OCI-LY7 (cell line): ENCODE results near the gene PFKP. TPM values are rescaled to one million over a fixed set of nuclear protein-coding genes. Genes with fewer than 3 reads are reported as not detected.

Experiments
- BruUV-seq: library from RNA; stranded (reverse); fragments of 400-500 nt; replicated peaks from 2 replicates; lab custom pipeline; 2021; lab: Mats Ljungman, UMichigan
- CTCF ChIA-PET: fragments of 300-600 bp; sonication (Branson Sonifier 250); formaldehyde crosslinking; loops from one replicate; lab custom pipeline; 2022; ENCODE audit warnings: antibody characterized with exemption; ENCODE audit not compliant: unreplicated experiment; lab: Charles Lee
- POLR2A ChIA-PET: fragments of 300-600 bp; sonication (Branson Sonifier 250); formaldehyde crosslinking; loops from one replicate; lab custom pipeline; 2022; ENCODE audit warnings: antibody characterized with exemption; lab: Charles Lee
- DNase-seq: peaks from one replicate; pipeline ENCODE4 v3.0.0-alpha.2; 2015; ENCODE audit warnings: low spot score
- H2AFZ ChIP-seq: fragments of 200-600 bp; sonication (generic), shearing (Covaris generic); 2 replicates; pipeline ENCODE4 v1.6.1; 2014; ENCODE audit warnings: mild to moderate bottlenecking, antibody characterized with exemption, low read length, moderate library complexity
- H3K27ac ChIP-seq: fragments of 200-600 bp; sonication (generic); 2 replicates; pipeline ENCODE4 v1.5.1; 2014; ENCODE audit warnings: mixed run types, low read depth, mild to moderate bottlenecking, moderate library complexity, low read length, inconsistent platforms; ENCODE audit not compliant: poor library complexity, severe bottlenecking
- H3K36me3 ChIP-seq: fragments of 200-600 bp; sonication (generic); 2 replicates; pipeline ENCODE4 v1.6.1; 2014; ENCODE audit warnings: mild to moderate bottlenecking, antibody characterized with exemption, low read length, moderate library complexity, mixed read lengths; ENCODE audit not compliant: insufficient read depth
- H3K4me1 ChIP-seq: fragments of 200-600 bp; sonication (generic); 2 replicates; pipeline ENCODE4 v1.5.1; 2014; ENCODE audit warnings: mild to moderate bottlenecking, low read length; ENCODE audit not compliant: insufficient read depth, poor library complexity, severe bottlenecking
- H3K4me2 ChIP-seq: fragments of 200-600 bp; sonication (generic); 2 replicates; pipeline ENCODE4 v1.6.1; 2014; ENCODE audit warnings: mild to moderate bottlenecking, low read length
- H3K4me3 ChIP-seq: fragments of 200-600 bp; sonication (generic); 2 replicates; pipeline ENCODE4 v1.5.1; 2014; ENCODE audit warnings: mild to moderate bottlenecking, low read depth, low read length; ENCODE audit not compliant: poor library complexity, severe bottlenecking
- H3K79me2 ChIP-seq: fragments of 200-600 bp; sonication (generic); 2 replicates; pipeline ENCODE4 v1.6.1; 2016; ENCODE audit warnings: low read depth, mild to moderate bottlenecking, low read length, moderate library complexity, mixed read lengths; ENCODE audit not compliant: insufficient read depth
- H3K9me2 ChIP-seq: fragments of 200-600 bp; sonication (generic); 2 replicates; pipeline ENCODE4 v1.6.1; 2016; ENCODE audit warnings: mild to moderate bottlenecking, low read length, mixed read lengths; ENCODE audit not compliant: insufficient read depth
- H3K9me3 ChIP-seq: fragments of 200-600 bp; sonication (generic); 2 replicates; pipeline ENCODE4 v1.6.1; 2014; ENCODE audit warnings: mild to moderate bottlenecking, mixed run types, low read length, mixed read lengths
- H4K20me1 ChIP-seq: fragments of 200-600 bp; sonication (generic); 2 replicates; pipeline ENCODE4 v1.6.1; 2014; ENCODE audit warnings: mild to moderate bottlenecking, antibody characterized with exemption, low read length, moderate library complexity, mixed read lengths; ENCODE audit not compliant: insufficient read depth
- EZH2phosphoT487 ChIP-seq: fragments of 200-600 bp; sonication (generic); IDR thresholded peaks from 2 replicates; pipeline ENCODE4 v1.6.1; 2018; ENCODE audit warnings: low read depth, borderline replicate concordance, mild to moderate bottlenecking, mixed run types, antibody characterized with exemption, low read length, moderate library complexity, mixed read lengths
- intact Hi-C: fragments of 100-400 bp; cut with micrococcal nuclease; formaldehyde crosslinking; loops from one replicate; pipeline ENCODE4 v1.10.0; 2022; ENCODE audit not compliant: unreplicated experiment
- total RNA-seq, 2 experiments: library from RNA; depleted of rRNA in 1 of 2; stranded (reverse); fragments of >200 nt in 1 of 2; shearing (Covaris generic) in 1 of 2; gene quantifications; 2 replicates each; pipeline ENCODE4 v1.2.3, GENCODE V29; 2014 to 2022
- TF ChIP-seq, protein P1 (sequence below): fragments of 200-600 bp; sonication (generic); conservative IDR thresholded peaks from 2 replicates; pipeline ENCODE4 v1.5.1; 2014; ENCODE audit warnings: mild to moderate bottlenecking, antibody characterized with exemption, low read length, moderate library complexity, mixed read lengths

PFKP gene
- total RNA-seq, 2 experiments from 2014 or later, result 85.4 to 154 TPM

DNA sequence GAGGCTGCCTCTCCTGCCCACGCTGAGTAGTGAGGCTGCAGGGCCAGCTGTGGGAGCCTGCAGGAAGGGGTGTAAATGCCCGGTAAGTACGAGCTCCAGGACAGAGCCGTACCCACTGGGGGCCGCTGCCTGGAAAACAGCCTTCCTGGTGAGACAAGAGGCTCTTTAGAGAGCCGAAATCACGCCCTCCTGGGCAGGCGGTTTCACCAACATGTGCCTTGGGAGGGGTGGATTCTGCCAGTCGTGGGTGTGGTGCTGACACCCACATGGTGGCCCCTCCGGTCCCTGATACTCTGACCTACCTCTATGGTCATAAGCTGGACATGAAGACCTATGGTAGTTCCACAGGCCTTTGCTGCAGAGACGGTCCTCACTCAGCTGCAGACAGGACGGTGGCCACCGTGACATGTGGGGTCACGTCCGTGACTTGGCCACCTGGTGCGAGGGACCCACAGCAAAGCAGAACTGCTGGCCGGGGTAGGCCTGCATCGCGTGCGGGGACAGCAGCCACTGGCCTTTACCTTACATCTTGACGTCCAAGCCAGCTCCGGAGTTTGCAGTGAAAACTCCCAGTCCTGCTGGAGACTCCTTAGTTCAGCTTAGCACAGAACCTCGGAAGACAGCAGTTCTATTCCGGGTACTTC is 58.3 kb downstream of the PFKP start:
- Histone ChIP-seq H3K27ac (no peak overlapping the region), H2AFZ (no peak overlapping the region), H3K36me3 (peaks cover 98% of the 10 kb centered on the region), H4K20me1 (no peaks in the 10 kb centered on the region), H3K9me3 (no peaks in the 10 kb centered on the region), H3K4me3 (no peak overlapping the region), H3K79me2 (no peaks in the 10 kb centered on the region), H3K4me1 (no peaks in the 10 kb centered on the region), H3K4me2 (no peak overlapping the region), H3K9me2 (no peaks in the 10 kb centered on the region)
- ChIA-PET POLR2A (no interaction called here), CTCF (no interaction called here)
- no peak for TF ChIP-seq EZH2phosphoT487
- TF ChIP-seq, protein P1, sequence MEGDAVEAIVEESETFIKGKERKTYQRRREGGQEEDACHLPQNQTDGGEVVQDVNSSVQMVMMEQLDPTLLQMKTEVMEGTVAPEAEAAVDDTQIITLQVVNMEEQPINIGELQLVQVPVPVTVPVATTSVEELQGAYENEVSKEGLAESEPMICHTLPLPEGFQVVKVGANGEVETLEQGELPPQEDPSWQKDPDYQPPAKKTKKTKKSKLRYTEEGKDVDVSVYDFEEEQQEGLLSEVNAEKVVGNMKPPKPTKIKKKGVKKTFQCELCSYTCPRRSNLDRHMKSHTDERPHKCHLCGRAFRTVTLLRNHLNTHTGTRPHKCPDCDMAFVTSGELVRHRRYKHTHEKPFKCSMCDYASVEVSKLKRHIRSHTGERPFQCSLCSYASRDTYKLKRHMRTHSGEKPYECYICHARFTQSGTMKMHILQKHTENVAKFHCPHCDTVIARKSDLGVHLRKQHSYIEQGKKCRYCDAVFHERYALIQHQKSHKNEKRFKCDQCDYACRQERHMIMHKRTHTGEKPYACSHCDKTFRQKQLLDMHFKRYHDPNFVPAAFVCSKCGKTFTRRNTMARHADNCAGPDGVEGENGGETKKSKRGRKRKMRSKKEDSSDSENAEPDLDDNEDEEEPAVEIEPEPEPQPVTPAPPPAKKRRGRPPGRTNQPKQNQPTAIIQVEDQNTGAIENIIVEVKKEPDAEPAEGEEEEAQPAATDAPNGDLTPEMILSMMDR, result no peak
- DNase-seq, result no peak
- intact Hi-C loops, result no loop called here
- no TSS peak for BruUV-seq

DNA sequence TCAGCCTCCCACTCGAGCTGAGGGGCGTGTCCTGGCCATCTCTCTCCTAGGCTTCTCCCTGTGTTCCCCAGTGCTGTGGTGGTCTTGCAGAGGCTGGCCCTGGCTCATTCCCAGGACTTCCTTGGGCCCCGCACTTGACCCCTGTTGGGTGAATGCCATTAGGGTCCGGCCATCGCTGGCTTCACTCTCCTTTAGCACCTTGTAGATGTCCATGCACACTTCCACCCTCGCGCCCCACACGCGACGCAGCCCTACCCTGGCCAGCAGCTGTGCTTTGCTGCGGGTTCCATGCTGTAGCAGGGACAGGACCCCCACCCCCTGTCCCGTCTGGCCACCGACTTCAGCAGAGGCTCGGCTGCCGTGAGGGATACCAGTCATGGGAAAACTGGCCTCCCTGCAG is 58.9 kb downstream of the PFKP start:
- Histone ChIP-seq H3K4me2 (no peak overlapping the region), H3K9me3 (no peaks in the 10 kb centered on the region), H3K9me2 (no peaks in the 10 kb centered on the region), H2AFZ (no peak overlapping the region), H4K20me1 (no peaks in the 10 kb centered on the region), H3K27ac (no peak overlapping the region), H3K79me2 (no peaks in the 10 kb centered on the region), H3K4me3 (no peak overlapping the region), H3K4me1 (no peaks in the 10 kb centered on the region), H3K36me3 (peaks cover 96% of the 10 kb centered on the region)
- no TSS peak for BruUV-seq
- POLR2A ChIA-PET, result no interaction called here
- CTCF ChIA-PET, result no interaction called here
- DNase-seq, result no peak
- TF ChIP-seq EZH2phosphoT487, result no peak
- TF ChIP-seq, protein P1, result no peak
- intact Hi-C loops, result no loop called here

DNA sequence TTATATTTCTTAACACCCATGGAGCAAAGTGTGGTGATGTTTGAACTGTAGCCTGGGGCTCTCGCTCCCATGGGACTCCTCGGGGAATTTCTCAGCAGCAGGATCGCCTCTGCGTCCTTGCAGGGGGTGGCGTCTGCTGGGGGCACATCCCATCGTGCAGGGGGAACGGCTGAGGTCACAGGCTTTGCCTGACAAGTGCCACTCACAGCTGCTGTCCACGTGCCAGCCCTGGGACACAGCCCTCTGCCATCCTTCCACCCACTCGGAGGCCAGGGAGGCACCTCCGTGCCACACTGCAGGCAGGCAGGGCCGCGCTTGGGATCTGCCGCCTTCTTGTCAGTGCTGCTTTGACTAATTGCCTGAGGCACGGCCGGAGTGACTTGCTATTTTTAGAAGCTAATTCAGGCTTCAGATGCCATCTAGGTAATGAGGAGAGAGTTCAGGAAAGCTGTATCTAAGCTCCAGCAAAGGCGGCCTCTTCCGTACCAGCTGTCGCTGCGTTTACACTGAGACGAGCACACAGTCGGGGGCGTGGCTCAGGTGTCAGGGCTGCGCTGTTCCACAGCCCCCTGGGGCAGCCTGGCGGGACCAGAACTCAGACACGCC is 59.5 kb downstream of the PFKP start:
- H3K9me2 ChIP-seq, result no peaks in the 10 kb centered on the region
- ChIA-PET POLR2A (no interaction called here), CTCF (no interaction called here)
- no peaks in the 10 kb centered on the region for H3K79me2 ChIP-seq
- intact Hi-C loops, result no loop called here
- H4K20me1 ChIP-seq, result no peaks in the 10 kb centered on the region
- BruUV-seq, result no TSS peak
- H3K4me1 ChIP-seq, result no peaks in the 10 kb centered on the region
- H3K36me3 ChIP-seq, result peaks cover 95% of the 10 kb centered on the region
- no peaks in the 10 kb centered on the region for H3K9me3 ChIP-seq
- no peak for DNase-seq
- no peak for TF ChIP-seq EZH2phosphoT487
- H3K27ac ChIP-seq, result no peak overlapping the region
- no peak overlapping the region for H3K4me2 ChIP-seq
- no peak overlapping the region for H3K4me3 ChIP-seq
- H2AFZ ChIP-seq, result no peak overlapping the region
